Stimulated activated naive CD8-positive, alpha-beta T cell treated with anti-CD3 and anti-CD28 coated beads, Interleukin-15, amount 100 ng/mL, for 72 hours (primary cell): ENCODE results near the gene ANKS3.
"Not testable (repeated sequence)": the region's sequence is repeated elsewhere in the genome, so short reads cannot be mapped to it uniquely, and the experiment has no call there.

ENCODE experiments used
- ATAC-seq: fragments of 150-1000 bp; cut with Tn5 transposase; 2 replicates; pipeline ENCODE4 v1.10.0; 2021; ENCODE audit warnings: mild to moderate bottlenecking, moderate library complexity
- DNase-seq, 2 donors: peaks; one replicate each; pipeline ENCODE4 v3.0.0; 2021 to 2022
- H3K27ac Mint-ChIP-seq, 2 donors: one replicate each; pipeline ENCODE4 v1.8.0; 2022; ENCODE audit warnings: mild to moderate bottlenecking in 2 of 2, mixed read lengths in 2 of 2, moderate library complexity in 2 of 2
- H3K27me3 Mint-ChIP-seq: one replicate; pipeline ENCODE4 v1.8.0; 2022; ENCODE audit warnings: mixed read lengths
- H3K4me1 Mint-ChIP-seq: one replicate; pipeline ENCODE4 v1.8.0; 2022; ENCODE audit warnings: mild to moderate bottlenecking, mixed read lengths
- H3K4me3 Mint-ChIP-seq, 2 donors: one replicate each; pipeline ENCODE4 v1.8.0; 2022; ENCODE audit warnings: mild to moderate bottlenecking in 2 of 2, mixed read lengths in 2 of 2, moderate library complexity in 1 of 2
- H3K9me3 Mint-ChIP-seq, 2 donors: one replicate each; pipeline ENCODE4 v1.8.0; 2022; ENCODE audit warnings: mixed read lengths in 2 of 2

Gene ANKS3

GRCh38 chr16:4650443-4651074 is 83.5 kb downstream of the ANKS3 start:
- Mint-ChIP-seq H3K27ac (peak overlapping the region in 1 of 2 donors; percentile 82), H3K4me1 (peaks cover 51% of the 10 kb centered on the region)
- H3K27me3 Mint-ChIP-seq, H3K4me3 Mint-ChIP-seq, H3K9me3 Mint-ChIP-seq: not testable (repeated sequence)
- DNase-seq (peak; percentile 78 to 83), ATAC-seq (peak; percentile 66)

- DNase-seq (peak in 1 of 2 donors; percentile 31), ATAC-seq (peak; percentile 39)
- no peaks in the 10 kb centered on the region for H3K9me3 Mint-ChIP-seq
- no peaks in the 10 kb centered on the region for H3K27me3 Mint-ChIP-seq
- H3K27ac Mint-ChIP-seq: peak overlapping the region in 1 of 2 donors; percentile 97
- peaks cover 56% of the 10 kb centered on the region for H3K4me1 Mint-ChIP-seq
- H3K4me3 Mint-ChIP-seq: no peak overlapping the region
These were observed 84.2 kb downstream of the ANKS3 start for GRCh38 chr16:4649744-4650442.

- DNase-seq: peak; percentile 18 to 54
- peak; percentile 43 for ATAC-seq
- H3K27ac Mint-ChIP-seq: peak overlapping the region; percentile 47 to 97
- H3K9me3 Mint-ChIP-seq: no peaks in the 10 kb centered on the region
- H3K4me1 Mint-ChIP-seq: peaks cover 56% of the 10 kb centered on the region
- no peaks in the 10 kb centered on the region for H3K27me3 Mint-ChIP-seq
- H3K4me3 Mint-ChIP-seq: peak overlapping the region in 1 of 2 donors; percentile 13
These were observed 85.2 kb downstream of the ANKS3 start for GRCh38 chr16:4648917-4649316.

GRCh38 chr16:4647644-4647980 is 86.5 kb downstream of the ANKS3 start:
- no peak overlapping the region for H3K27ac Mint-ChIP-seq
- H3K9me3 Mint-ChIP-seq: no peaks in the 10 kb centered on the region
- no peak overlapping the region for H3K4me3 Mint-ChIP-seq
- H3K27me3 Mint-ChIP-seq: no peaks in the 10 kb centered on the region
- H3K4me1 Mint-ChIP-seq: peaks cover 56% of the 10 kb centered on the region
- peak; percentile 25 to 59 for DNase-seq
- ATAC-seq: peak; percentile 53

- Mint-ChIP-seq H3K27ac (peak overlapping the region in 1 of 2 donors; percentile 74), H3K9me3 (no peaks in the 10 kb centered on the region), H3K4me1 (peaks cover 56% of the 10 kb centered on the region), H3K27me3 (no peaks in the 10 kb centered on the region), H3K4me3 (no peak overlapping the region)
- peak; percentile 62 for ATAC-seq
- DNase-seq: peak; percentile 19 to 42
These were observed 87.1 kb downstream of the ANKS3 start for GRCh38 chr16:4646773-4647643.
